ENCODE measurements around the gene PRKCE.
"Not testable (repeated sequence)": the region's sequence is repeated elsewhere in the genome, so short reads cannot be mapped to it uniquely, and the experiment has no call there.

PRKCE gene

GRCh38 chr2:45700407-45701013 is 49.0 kb downstream of the PRKCE start:
- DNase-seq = no peak

DNA sequence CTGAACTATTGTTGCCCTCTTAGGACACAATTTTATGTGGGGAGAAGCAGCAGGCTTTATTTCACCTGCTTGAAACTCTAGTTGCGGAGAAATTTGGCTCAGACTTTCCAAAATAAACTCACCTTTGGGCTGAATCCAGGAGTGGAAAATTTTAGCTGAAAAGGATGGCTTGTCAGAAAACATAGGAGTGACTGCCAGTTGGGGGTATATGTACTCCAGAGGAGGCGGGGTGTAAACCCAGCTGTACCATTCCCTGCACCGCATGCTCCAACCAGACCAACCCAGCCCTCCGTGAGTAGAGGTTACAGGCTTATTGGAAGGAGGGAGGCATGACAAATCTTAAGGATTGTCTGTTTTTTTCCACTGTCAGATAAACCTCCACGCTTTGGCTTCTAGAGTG is 53.8 kb downstream of the PRKCE start:
- DNase-seq = no peak

GRCh38 chr2:45706033-45706432 is 54.6 kb downstream of the PRKCE start:
- DNase-seq = no peak

DNA sequence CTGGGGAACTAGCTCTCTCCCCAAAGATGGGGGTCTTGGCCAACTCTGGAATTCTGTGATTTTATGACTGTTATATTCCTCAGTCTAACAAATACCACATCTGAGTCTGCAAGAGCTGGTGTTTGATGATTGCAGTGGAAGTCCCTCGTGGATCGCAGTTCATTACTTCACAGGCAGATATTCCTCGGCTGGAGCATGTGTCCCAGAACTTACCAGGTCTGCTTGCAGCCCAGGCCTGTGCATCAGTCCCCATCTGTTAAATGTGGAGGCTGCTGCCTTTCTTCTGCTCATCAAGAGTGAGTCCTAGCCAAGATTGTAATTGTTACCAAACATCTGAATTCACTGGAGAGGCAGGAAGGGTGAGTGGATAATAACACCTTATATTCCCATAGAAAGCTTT is 55.5 kb downstream of the PRKCE start:
- no peak for DNase-seq

DNA sequence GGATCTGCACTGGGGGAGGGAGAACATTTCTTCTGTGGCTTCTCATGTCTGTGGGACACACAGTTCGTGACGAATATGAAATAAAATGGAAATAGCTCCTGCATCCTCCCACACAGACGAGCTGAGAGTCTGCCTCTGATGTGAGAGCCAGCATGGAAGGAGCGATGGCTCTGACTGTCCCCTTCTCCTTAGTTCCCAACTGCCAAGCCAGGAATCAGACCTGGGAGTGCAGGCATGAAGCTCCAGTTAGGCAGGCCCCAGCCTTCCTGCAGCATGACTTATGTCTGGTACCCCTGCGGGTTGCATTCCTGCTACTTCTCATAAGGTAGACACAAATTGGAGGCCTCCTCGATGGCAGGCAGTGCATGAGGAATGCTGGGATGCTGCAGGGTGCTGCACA is 56.2 kb downstream of the PRKCE start:
- DNase-seq = no peak

GRCh38 chr2:45708501-45708900 is 57.0 kb downstream of the PRKCE start:
- no peak for DNase-seq

DNA sequence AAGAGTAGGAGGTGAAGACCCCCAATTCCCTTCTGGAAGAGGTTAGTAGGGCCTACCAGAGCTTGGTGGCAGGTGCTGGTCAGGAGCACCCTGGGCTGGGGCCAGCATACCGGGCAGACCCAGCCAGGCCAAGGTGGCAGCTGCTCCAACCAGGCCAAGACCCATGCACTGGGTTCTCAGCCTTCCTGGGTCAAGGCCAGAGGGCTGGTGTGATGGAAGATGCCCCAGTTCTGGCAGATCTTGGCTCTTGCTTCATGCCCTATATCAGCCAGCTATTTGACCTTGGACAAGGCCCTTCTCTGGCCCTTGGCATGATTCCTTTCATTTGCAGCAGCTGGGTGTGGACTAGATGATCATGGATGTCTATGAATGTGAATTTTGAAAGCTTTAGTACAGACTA is 57.7 kb downstream of the PRKCE start:
- no peak for DNase-seq

GRCh38 chr2:45710468-45710867 is 59.0 kb downstream of the PRKCE start:
- DNase-seq = no peak

DNA sequence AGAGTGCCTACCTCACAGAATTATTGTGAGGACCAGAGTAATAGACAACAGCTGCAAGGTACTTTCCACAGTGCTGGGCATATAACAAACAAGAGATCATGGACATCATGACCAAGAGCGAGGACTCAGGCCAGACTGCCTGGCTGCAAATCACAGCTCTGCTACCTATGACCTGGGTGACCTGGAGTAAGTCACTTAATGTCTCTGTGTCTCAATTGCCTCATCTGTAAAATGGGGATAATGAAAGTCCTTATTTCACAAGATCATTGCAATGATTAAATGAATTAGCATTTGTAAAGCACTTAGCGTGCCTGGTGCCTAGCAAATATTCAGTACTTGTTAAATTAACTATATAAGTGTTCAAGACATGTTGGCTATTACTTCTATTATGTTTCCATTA is 59.7 kb downstream of the PRKCE start:
- DNase-seq = no peak

DNA sequence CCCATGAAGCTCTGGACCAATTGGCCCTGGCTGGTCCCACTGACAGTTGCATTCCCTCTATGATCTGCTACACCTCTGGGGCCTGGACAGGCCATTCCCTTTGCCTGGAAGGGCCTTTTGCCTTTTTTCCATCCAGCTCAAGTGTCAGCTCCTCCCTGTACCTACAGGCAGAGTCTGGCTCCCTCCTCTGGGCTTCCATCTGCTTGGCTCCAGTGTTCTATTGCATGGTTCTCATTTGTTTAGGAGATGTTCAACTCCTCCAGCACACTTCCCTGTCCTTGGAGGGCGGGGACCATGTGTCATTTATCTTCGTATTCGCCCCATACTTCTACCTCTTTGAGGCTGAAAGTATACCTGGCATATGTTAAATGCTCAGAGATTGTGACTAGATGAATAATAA is 61.1 kb downstream of the PRKCE start:
- no peak for DNase-seq

DNA sequence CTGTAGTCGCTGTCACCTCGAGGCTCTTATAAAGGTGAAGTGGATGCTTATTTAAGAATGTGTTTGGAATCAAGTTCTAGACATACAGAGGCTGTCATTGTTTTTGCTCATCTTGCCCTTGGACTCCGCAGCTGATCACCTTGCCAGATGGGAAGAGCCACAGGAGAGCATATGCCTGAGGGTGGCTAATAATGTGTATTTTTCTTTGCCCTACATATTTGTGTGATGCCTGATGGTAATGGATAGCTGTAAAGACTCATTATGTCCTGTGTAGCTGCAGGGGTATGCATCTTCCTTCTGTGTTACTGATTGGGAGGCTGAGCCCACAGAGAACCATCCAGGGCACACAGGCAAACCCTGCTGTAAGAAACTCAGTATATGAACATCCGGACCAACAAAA is 61.7 kb downstream of the PRKCE start:
- DNase-seq = no peak

DNA sequence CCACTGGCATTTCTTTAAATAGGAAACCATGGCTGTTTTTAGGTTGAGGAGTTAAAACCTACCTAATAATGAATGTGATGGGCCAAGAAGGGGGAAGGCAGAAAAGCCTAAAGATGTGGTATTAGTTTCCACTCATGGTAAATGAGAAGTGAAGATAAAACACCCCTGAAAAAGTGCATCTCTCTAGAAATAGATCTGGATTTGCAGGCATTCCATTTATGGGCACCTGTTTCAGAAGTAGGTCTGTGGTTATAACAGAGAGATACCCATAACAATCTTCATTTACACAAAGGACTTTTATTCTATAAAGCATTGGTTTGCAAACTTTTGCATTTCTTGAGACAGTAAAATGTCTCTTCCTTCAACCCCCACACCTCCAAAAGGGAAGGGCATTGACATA is 62.1 kb downstream of the PRKCE start:
- no peak for DNase-seq

- DNase-seq = no peak
Measured at GRCh38 chr2:45714679-45715078, 63.2 kb downstream of the PRKCE start.

- DNase-seq = no peak
Measured at GRCh38 chr2:45715601-45716379, 64.3 kb downstream of the PRKCE start.

- DNase-seq = not testable (repeated sequence)
Measured at GRCh38 chr2:45716432-45716831, 65.0 kb downstream of the PRKCE start.

- DNase-seq = no peak
Measured at GRCh38 chr2:45716915-45717314, 65.4 kb downstream of the PRKCE start.

- DNase-seq = no peak
Measured at GRCh38 chr2:45720210-45720609, 68.7 kb downstream of the PRKCE start.

DNA sequence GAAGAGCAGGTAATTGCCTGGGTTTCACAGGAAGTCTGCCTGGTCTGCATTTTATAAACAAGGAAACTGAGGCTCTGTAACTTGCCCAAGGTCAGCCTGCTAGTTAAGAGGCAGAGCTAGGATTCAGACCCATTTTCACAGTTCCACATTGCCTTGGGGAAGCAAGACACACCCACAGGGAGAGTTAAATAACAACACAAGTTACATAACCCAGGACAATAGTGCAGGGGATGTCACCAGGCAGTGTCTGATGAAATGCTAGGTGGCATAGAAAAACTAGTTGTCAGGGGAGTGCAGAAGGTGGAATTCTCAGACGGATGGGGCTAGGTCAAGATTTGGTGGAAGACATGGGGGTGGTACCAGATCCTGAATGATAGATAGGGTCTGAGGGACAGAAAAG is 69.7 kb downstream of the PRKCE start:
- DNase-seq = no peak

GRCh38 chr2:45722477-45722876 is 71.0 kb downstream of the PRKCE start:
- no peak for DNase-seq

DNA sequence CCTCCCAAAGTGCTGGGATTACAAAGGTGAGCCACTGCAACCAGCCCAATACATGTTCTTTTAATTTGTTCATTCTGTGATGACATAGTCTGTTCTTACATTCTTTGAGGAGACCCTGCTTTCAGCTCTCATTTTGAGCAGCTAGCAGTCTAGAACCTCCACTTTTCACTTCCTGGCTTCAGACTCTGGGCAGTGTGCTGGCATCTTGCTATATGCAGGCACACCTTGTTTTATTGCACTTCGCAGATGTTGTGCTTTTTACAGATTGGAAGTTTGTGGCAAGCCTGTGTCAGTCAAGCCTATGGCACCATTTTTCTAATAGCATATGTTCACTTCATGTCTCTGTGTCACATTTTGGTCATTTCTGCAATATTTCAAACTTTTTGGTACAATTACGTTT is 72.4 kb downstream of the PRKCE start:
- no peak for DNase-seq

DNA sequence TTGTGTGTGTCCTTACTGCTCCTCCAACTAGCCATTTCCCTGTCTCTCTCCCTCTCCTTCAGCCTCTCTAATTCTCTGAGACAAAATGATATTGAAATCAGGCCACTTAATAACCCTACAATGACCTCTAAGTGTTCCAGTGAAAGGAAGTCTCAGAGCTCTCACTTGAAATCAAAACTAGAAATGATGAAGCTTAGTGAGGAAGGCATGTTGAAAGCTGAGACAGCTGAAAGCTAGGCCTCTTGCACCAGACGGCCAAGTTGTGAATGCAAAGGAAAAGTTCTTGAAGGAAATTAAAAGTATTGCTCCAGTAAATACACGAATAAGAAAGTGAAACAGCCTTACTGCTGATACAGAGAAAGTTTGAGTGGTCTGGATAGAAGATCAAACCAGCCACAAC is 72.9 kb downstream of the PRKCE start:
- DNase-seq = no peak

DNA sequence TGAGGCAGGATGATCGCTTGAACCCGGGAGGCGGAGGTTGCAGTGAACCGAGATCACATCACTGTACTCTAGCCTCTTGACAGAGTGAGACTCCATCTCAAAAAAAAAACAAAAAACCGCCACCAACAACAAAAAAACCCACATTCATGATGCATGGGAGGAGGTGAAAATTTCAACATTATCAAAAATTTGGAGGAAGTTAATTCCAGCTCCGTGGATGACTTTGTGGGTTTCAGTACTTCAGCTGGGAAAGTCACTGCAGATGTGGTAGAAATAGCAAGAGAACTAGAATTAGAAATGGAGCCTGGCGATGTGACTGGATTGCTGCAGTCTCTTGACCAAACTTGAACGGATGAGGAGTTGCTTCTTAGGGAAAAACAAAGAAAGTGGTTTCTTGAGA is 74.3 kb downstream of the PRKCE start:
- DNase-seq = no peak

DNA sequence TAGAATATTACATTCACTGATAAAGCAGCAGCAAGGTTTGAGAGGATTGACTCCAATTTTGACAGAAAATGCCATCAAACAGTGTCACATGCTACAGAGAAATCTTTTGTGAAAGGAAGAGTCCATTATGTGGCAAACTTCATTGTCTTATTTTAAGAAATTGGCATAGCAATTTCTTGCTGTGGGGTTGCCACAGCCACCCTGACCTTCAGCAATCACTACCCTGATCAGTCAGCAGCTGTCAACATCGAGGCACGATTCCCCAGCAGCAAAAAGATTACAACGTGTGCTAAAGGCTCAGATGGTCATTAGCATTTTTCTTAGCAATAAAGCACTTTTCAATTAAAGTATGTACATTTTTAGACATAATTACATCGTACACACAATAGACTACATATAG is 74.7 kb downstream of the PRKCE start:
- DNase-seq = no peak

- DNase-seq = no peak
Measured at GRCh38 chr2:45728458-45728942, 77.0 kb downstream of the PRKCE start.
